GM21526 (cell line): ENCODE measurements around the gene PPP1R12B.
"Not testable (repeated sequence)": the region's sequence is repeated elsewhere in the genome, so short reads cannot be mapped to it uniquely, and the experiment has no call there.

Source experiments
- ATAC-seq: cut with Tn5 transposase; IDR thresholded peaks from one replicate; pipeline ENCODE4 v1.9.1; 2021; ENCODE audit warnings: moderate library complexity; ENCODE audit not compliant: unreplicated experiment, low FRiP score

PPP1R12B gene

GRCh38 chr1:202575918-202576653, 227.6 kb downstream of the PPP1R12B start:
- ATAC-seq = no peak

DNA sequence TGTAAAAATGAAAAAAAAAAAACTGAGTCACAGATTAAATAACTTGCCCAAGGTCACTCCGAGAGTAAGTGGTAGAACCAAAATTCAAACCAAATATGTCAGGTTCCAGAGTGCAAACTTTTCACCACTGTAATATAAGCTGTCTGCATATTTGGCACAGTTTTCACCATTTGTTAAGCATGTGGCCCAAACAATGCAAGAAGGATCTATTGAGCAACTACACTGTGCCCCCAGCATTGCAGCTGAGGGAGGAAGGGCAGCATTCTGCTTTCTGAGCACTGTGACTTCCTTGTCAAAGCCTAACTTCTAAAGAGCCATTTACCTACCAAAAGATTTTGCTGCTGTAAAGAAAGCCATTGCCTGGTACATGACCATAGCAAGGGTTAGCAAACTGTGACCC, 228.3 kb downstream of the PPP1R12B start:
- no peak for ATAC-seq

DNA sequence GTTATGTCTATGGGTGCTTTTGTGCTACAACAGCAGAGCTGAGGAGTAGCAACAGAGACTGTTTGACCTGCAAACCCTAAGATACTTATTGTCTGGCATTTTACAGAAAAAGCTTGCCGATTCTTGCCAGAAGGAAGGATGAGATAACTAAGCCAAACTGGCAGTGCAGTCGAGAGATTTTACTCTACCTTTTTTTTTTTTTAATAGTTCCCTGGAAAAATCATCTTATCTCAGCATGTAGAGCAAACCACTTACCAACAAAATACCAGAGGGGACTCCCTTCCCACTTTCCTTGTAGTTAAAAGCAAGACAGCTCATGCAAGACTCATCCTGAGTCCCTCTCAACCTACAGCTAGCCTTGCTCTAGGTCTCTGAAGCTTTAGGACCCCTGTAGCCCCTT, 228.9 kb downstream of the PPP1R12B start:
- no peak for ATAC-seq

DNA sequence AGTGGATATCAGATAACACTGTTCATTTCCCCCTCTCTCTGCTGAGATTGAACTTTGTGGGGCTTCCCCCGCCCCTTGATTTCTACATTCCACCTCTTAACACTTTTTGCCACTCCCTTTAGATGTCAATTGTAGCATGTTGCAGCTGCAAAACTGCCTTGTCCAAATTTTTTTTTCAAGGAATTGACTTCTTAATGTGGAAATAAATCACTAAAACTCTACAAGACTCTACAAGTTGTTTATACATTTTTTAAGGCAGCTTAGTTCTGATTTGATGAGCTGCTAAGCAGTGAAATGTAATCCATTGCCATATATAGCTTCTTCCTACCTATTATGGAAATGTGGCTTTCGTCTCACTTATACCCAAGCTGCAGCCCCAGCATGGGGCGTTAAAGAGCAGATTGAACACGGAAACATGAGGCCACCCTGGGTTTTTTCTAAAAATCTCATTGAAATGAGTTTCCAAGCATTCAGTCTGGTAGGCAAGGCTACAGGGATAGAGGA, 229.6 kb downstream of the PPP1R12B start:
- no peak for ATAC-seq

DNA sequence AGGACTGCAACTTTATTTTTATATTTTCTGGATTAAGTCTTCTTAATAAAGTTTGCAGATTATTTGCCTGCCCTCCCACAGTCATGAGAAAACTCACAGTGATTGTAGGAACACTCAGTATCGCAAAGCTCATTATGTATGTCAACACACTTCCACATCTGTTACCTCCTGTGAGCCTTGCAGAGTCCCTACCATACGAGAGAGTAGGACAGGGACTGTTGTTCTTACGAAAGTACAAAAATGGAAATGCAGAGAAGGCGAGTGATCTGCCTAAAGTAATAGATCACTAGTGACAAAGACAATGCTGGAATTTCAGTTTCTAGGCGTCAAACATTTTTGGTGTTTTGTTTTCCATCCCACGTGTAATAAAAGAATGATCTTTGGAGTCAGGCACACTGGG, 230.1 kb downstream of the PPP1R12B start:
- no peak for ATAC-seq

DNA sequence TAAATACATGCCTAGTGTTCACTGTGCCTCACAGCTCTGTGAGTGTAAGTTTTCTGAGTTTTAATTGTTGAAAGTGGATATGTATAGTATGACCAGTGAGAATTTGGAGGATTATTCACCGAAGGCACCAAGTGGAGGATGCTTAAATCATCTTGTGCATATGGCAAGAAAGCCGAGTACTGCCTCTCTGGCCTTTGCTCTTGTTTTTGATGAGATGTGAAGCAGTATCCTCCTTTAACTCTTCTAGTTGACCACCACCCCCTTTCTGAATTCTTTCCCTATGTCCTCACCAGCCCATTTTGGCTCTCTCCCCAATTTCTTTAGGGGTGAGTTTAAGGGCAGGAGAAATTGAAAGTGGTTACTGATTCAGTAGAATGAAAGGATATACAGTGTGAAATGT, 231.3 kb downstream of the PPP1R12B start:
- ATAC-seq = no peak

GRCh38 chr1:202580619-202581018, 232.1 kb downstream of the PPP1R12B start:
- no peak for ATAC-seq

GRCh38 chr1:202582350-202582749, 233.9 kb downstream of the PPP1R12B start:
- not testable (repeated sequence) for ATAC-seq

DNA sequence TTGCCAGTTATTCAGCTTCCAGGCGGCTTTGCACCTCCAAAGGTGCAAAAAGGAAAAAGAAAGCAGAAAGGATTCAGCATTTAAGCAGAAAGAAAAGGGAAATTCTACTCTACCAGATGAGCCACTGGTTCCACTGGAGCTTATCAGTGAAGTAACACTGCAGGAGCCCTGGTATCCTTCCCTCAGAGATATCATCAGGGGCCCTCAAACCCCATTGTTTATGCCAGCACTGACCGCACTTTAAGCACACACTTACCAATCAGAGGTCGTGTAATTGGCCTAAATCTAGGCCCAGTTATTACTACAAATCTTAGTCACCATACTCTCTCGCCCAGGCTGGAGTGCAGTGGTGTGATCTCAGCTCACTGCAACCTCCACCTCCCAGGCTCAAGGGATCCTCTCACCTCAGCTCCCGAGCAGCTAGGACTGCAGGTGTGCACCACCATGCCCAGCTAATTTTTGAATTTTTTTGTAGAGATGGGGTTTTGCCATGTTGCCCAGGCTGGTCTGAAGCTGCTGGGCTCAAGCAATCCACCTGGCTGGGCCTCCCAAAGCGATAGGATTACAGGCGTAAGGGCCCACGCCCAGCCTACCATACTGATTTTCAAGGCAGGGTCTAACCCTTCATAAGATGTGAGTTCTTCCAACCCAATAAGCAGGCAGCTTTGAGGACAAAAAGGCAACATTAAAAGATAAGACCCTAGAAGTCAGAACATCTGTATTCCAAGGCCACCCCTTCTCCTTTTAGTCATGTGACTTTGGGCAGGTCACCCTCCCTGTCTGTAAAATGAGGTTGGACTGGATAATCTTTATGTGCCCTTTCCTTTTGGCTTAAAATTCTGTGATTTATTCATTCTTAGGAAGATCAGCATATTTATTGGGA, 236.4 kb downstream of the PPP1R12B start:
- no peak for ATAC-seq

GRCh38 chr1:202585590-202585933, 237.1 kb downstream of the PPP1R12B start:
- ATAC-seq = no peak

DNA sequence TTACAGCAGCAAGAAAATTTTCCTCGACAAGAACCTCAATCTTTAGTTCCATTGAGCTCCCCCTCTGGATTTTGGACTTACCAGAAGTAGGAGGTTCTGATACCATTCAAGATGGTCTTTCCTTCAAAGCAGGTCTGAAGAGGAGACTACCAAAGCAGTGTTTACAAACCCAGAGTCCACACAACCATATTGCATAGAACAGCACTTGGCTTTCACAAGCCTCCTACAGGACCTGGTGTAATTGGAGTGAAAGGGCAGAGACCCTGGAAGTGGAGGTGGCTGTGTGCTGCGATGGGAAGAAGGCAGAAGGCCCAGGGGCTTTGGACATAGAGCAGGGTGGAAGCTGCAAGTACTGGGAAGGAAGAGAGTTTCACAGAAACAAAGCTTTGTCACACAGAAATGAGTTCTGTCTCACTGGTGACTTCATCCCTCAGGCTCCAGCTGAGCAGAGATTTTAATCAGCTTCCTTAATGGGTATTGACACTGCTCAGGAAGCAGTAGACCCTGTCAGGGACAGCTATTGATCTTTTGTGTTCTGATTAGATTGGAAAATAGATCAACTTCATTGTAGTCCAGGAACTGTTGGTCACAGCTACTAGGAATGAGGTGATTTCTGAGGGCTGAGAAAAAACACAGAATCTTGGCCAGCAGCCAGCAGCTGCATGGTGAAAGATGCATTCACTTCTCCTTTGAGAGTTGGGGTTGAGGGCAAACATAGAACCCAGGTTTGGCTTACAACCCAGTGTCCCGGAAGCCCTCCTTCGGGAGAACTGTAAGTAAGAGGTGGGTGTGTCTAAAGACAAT, 237.7 kb downstream of the PPP1R12B start:
- ATAC-seq = no peak

- ATAC-seq = no peak
Observed at GRCh38 chr1:202586871-202587270, 238.4 kb downstream of the PPP1R12B start.

DNA sequence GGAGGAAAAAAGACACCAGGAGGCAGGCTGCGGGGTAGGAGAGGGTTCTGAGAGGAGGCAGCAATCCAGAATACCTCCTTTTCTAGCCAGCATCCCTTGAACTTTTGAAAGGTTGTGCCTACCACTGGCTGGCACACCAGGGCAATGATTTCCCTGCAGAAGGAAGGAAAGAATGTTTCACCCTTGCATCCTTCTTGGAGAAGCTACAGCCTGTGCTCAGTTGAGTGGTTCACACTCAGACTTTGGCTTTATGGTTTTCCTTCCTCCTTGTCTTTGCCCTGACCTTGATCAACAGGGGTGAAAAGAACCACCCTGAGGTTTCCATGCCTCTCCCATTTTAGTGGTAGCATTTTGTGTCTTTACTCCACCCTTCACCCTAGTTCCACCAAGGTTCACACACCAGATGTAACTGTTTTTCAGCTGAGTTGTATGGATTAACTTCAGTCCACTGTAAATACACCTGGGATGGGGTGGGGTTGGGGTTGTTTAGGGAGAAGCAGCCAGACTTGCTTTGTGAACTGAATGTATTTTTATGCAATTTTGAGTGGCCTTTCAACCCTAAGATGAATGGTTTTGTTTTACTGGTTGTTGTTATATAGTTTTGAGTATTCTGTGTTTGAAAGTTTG, 239.5 kb downstream of the PPP1R12B start:
- ATAC-seq = no peak

DNA sequence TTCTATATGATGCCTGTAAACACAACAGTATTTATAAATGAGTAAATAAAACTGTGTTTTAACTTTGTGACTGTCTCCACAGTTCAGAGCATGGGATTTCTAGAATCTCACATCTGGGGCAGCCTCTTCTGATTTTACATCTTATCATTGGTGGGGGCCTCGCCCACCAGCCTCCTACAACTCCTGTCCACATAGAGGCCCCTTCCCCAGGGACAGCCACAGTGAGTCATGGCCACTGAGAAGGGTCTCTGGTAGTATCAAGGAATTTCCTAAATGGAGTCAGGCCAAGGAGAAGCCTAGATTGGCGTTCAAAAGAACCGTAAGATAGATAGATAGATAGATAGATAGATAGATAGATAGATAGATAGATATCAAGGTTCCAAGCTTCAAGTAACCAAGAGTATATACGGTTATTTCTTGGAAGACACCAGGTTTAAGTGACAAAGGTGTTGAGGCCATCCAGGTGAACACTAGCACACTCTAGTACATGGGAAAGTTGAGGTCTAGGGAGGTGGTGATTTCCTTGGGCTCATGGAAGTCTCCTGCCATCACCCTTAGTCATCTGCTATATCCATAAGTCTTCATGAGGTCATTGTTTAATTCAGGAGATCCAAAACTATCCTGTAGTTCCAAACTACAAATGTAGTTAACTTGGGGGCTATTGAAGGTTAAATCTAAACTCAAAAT, 240.1 kb downstream of the PPP1R12B start:
- no peak for ATAC-seq

- no peak for ATAC-seq
Observed at GRCh38 chr1:202589190-202589930, 240.9 kb downstream of the PPP1R12B start.

- ATAC-seq = no peak
Observed at GRCh38 chr1:202590126-202590525, 241.6 kb downstream of the PPP1R12B start.

DNA sequence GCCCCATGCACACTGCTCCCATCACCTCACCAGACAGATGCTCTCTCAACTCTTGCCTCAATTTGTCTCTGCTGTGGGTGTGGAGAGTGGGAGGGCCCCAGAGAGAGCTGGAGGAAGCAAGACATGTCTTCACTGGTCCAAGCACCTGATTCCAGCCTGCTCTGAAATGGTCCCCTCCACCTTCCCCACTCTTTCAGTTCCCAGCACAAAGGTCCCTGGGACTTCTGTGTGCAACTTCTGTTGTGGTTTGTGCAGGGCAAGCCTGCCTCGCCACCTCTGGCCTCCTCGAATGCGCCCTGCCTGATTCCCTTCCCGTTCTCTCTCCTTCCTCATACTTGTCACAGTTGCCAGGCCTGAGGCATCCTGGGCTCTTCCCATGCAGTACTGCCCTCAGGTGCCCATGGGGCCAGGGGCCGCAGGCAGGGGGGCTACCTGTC, 242.5 kb downstream of the PPP1R12B start:
- ATAC-seq = no peak

GRCh38 chr1:202591515-202591914, 243.0 kb downstream of the PPP1R12B start:
- no peak for ATAC-seq

DNA sequence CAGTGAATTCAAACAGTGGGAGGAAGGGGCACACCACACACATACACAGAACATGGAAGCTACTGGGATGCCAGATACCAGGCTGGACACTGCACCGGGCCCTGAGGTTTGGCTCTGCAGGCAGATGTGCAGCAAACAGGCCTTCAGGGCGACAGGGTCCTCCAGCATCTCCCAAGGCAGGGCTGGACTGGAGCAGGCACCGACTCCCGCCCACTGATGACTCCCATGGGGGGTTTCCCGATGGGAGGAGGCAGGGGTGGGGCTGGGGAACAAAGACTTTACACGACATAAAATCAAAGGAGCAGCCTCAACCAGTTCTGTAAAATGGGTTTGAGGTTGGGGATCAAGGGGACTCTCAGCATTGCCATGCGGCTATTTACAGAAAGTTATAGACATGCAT, 243.6 kb downstream of the PPP1R12B start:
- no peak for ATAC-seq
